Kasumi-1 (cell line): ENCODE data around the gene CIT.

Source experiments
- DNase-seq, 2 experiments: peaks; one replicate each; lab custom pipeline; 2025; lab: John Stamatoyannopoulos, UW

Gene CIT

GRCh38 chr12:119859241-119859640 lies 17.9 kb downstream of the CIT start:
- DNase-seq = no peak

GRCh38 chr12:119857041-119857591 lies 20.0 kb downstream of the CIT start:
- no peak for DNase-seq

GRCh38 chr12:119850330-119850729 lies 26.8 kb downstream of the CIT start:
- no peak for DNase-seq

GRCh38 chr12:119843100-119843499 lies 34.0 kb downstream of the CIT start:
- no peak for DNase-seq

- no peak for DNase-seq
These were observed 34.7 kb downstream of the CIT start for GRCh38 chr12:119842380-119842779.

GRCh38 chr12:119841433-119842210 lies 35.5 kb downstream of the CIT start:
- DNase-seq = no peak

GRCh38 chr12:119840582-119840981 lies 36.5 kb downstream of the CIT start:
- no peak for DNase-seq

- no peak for DNase-seq
These were observed 37.0 kb downstream of the CIT start for GRCh38 chr12:119840168-119840567.

- no peak for DNase-seq
These were observed 38.1 kb downstream of the CIT start for GRCh38 chr12:119838826-119839600.

GRCh38 chr12:119836781-119837180 lies 40.3 kb downstream of the CIT start:
- DNase-seq = peak; percentile 10 to 13

- DNase-seq = no peak
These were observed 42.1 kb downstream of the CIT start for GRCh38 chr12:119835068-119835467.

GRCh38 chr12:119829439-119829838 lies 47.7 kb downstream of the CIT start:
- no peak for DNase-seq

GRCh38 chr12:119828300-119828699 lies 48.8 kb downstream of the CIT start:
- no peak for DNase-seq

- DNase-seq = no peak
These were observed 49.4 kb downstream of the CIT start for GRCh38 chr12:119827760-119828159.

GRCh38 chr12:119826661-119827445 lies 50.3 kb downstream of the CIT start:
- no peak for DNase-seq

- DNase-seq = no peak
These were observed 51.9 kb downstream of the CIT start for GRCh38 chr12:119825262-119825661.

GRCh38 chr12:119822046-119822445 lies 55.1 kb downstream of the CIT start:
- DNase-seq = no peak

- no peak for DNase-seq
These were observed 57.8 kb downstream of the CIT start for GRCh38 chr12:119819322-119819721.

- no peak for DNase-seq
These were observed 59.4 kb downstream of the CIT start for GRCh38 chr12:119817546-119818343.

- DNase-seq = no peak
These were observed 68.1 kb downstream of the CIT start for GRCh38 chr12:119809023-119809422.

- DNase-seq = no peak
These were observed 68.7 kb downstream of the CIT start for GRCh38 chr12:119808441-119808840.
